Smooth muscle cell of trachea (primary cell): Measurements from ENCODE around the gene NDP. TPM values are rescaled to one million over a fixed set of nuclear protein-coding genes. Genes with fewer than 3 reads are reported as not detected.

Experiments
- total RNA-seq: library from RNA; depleted of rRNA; stranded (reverse); fragments of >200 nt; gene quantifications from 2 replicates; pipeline ENCODE4 v1.2.1, GENCODE V29; 2014

Gene NDP
- total RNA-seq = 0.17 and 0.44 TPM in 2 replicates

GRCh38 chrX:43973249-43974099, at the start of gene NDP:
NDP (minus strand) TSS chrX:43973390; CDS start chrX:43958645, 14,745 bp downstream.

Other genes starting within 250 kb of the NDP start
- 2.5 and 7.7 TPM in 2 replicates for gene MAOB, start 90.9 kb downstream of the NDP start, total RNA-seq